GM19238 (cell line): ENCODE data around the gene AP3S2.
"Not testable (repeated sequence)": the region's sequence is repeated elsewhere in the genome, so short reads cannot be mapped to it uniquely, and the experiment has no call there.

Source experiments
- DNase-seq: peaks from one replicate; pipeline ENCODE4 v3.0.0; 2011; ENCODE audit warnings: low spot score; ENCODE audit not compliant: insufficient read length

AP3S2 gene

GRCh38 chr15:89864958-89865739 is 28.6 kb downstream of the AP3S2 start:
- no peak for DNase-seq

GRCh38 chr15:89863918-89864317 is 29.9 kb downstream of the AP3S2 start:
- DNase-seq, result no peak

GRCh38 chr15:89860891-89861290 is 32.9 kb downstream of the AP3S2 start:
- no peak for DNase-seq

- DNase-seq, result no peak
These were observed 33.4 kb downstream of the AP3S2 start for GRCh38 chr15:89860431-89860830.

GRCh38 chr15:89858661-89859458 is 34.9 kb downstream of the AP3S2 start:
- DNase-seq, result no peak

- DNase-seq, result no peak
These were observed 36.1 kb downstream of the AP3S2 start for GRCh38 chr15:89857673-89858072.

- DNase-seq, result no peak
These were observed 37.8 kb downstream of the AP3S2 start for GRCh38 chr15:89855948-89856347.

- not testable (repeated sequence) for DNase-seq
These were observed 38.9 kb downstream of the AP3S2 start for GRCh38 chr15:89854863-89855262.

- DNase-seq, result no peak
These were observed 41.3 kb downstream of the AP3S2 start for GRCh38 chr15:89852342-89852995.

GRCh38 chr15:89851673-89852341 is 42.0 kb downstream of the AP3S2 start:
- no peak for DNase-seq

- DNase-seq, result no peak
These were observed 44.9 kb downstream of the AP3S2 start for GRCh38 chr15:89848970-89849292.

GRCh38 chr15:89847101-89847500 is 46.7 kb downstream of the AP3S2 start:
- no peak for DNase-seq

- DNase-seq, result no peak
These were observed 48.4 kb downstream of the AP3S2 start for GRCh38 chr15:89845305-89845893.

- DNase-seq, result no peak
These were observed 51.8 kb downstream of the AP3S2 start for GRCh38 chr15:89841962-89842361.

- DNase-seq, result no peak
These were observed 52.5 kb downstream of the AP3S2 start for GRCh38 chr15:89841306-89841705.

- no peak for DNase-seq
These were observed 54.5 kb downstream of the AP3S2 start for GRCh38 chr15:89839167-89839810.

GRCh38 chr15:89837830-89838178 is 56.0 kb downstream of the AP3S2 start:
- no peak for DNase-seq

- no peak for DNase-seq
These were observed 56.5 kb downstream of the AP3S2 start for GRCh38 chr15:89837134-89837829.

- DNase-seq, result no peak
These were observed 57.3 kb downstream of the AP3S2 start for GRCh38 chr15:89836267-89837133.
